GM23248 (cell line): Measurements from ENCODE around the gene HNRNPK.

Experiments used
- EZH2 ChIP-seq: fragments of 200-600 bp; sonication (generic); IDR thresholded peaks from 2 replicates; pipeline ENCODE4 v1.6.1; 2018; ENCODE audit warnings: antibody characterized with exemption, mild to moderate bottlenecking; ENCODE audit not compliant: insufficient read depth, poor library complexity, severe bottlenecking
- EZH2phosphoT487 ChIP-seq: fragments of 200-600 bp; sonication (generic); IDR thresholded peaks from 2 replicates; pipeline ENCODE4 v1.6.1; 2018; ENCODE audit warnings: antibody characterized with exemption, moderate library complexity, mild to moderate bottlenecking, low read depth; ENCODE audit not compliant: insufficient read depth

DNA sequence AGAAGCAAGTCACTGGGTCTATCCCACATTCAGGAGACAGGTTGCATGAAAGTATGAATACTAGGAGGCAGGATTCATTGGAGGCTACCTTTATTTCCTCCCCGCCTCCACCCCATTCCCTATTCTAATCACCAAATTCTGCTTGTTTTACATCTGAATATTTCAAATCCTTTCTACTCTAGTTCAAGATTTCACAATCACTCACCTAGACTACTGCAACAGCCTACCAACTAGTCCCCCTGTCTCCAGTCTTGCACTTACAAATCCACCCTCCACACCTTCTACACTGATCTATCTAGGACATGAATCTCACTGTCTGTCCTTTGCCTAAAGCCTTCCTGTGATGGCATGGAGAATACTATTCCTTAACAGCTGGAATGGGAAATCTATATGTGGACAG lies 52.4 kb downstream of the HNRNPK start:
- TF ChIP-seq EZH2: no peak
- TF ChIP-seq EZH2phosphoT487: no peak
